GM19438 (cell line): ENCODE results near the gene TEX2.
"Not testable (repeated sequence)": the region's sequence is repeated elsewhere in the genome, so short reads cannot be mapped to it uniquely, and the experiment has no call there.

ENCODE experiments used
- ATAC-seq: cut with Tn5 transposase; IDR thresholded peaks from one replicate; pipeline ENCODE4 v1.9.1; 2021; ENCODE audit warnings: low read depth; ENCODE audit not compliant: unreplicated experiment

The TEX2 gene

DNA sequence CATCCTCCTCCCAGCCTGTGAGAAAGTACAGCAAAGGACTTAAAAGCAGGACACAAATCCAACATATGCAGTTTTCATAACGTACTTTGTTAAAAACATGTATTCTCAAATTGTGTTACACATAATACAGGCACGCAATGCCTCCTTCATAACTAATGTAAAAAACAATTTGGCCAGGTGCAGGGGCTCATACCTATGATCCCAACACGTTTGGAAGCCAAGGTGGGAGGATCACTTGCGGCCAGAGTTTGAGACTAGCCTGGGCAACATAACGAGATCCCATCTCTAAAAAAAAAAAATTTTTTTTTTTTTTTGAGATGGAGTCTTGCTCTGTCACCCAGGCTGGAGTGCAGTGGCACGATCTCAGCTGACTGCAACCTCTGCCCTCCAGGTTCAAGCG, 20.4 kb downstream of the TEX2 start:
- ATAC-seq = no peak

GRCh38 chr17:64240741-64241347, 22.2 kb downstream of the TEX2 start:
- no peak for ATAC-seq

DNA sequence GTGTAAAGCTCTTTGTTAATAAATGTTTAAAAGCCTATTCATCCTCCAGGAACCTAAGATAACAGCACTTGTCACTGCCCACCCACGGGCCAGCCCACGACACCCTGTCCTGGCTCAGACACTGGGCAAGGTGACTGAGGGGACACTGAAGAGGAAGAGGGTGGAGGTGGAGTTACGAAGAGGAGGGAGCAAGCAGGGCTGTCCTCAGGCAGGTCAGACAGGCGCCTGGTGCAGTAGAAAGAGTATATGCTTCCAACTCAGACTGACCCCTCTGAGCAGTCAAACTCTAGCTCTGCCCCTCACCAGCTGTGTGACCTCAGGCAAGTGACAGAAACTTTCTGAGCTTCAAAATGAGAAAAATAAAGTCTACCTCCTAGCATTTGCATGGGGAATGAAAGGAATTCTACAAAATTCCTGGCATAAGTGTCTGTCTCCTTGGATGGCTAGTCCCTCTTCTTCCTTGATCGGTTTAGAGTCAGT, 22.8 kb downstream of the TEX2 start:
- no peak for ATAC-seq

GRCh38 chr17:64238449-64238848, 24.6 kb downstream of the TEX2 start:
- not testable (repeated sequence) for ATAC-seq

GRCh38 chr17:64236827-64237403, 26.1 kb downstream of the TEX2 start:
- ATAC-seq = no peak

- ATAC-seq = no peak
These were observed 28.1 kb downstream of the TEX2 start for GRCh38 chr17:64234961-64235360.

GRCh38 chr17:64232466-64233262, 30.4 kb downstream of the TEX2 start:
- no peak for ATAC-seq

- ATAC-seq = no peak
These were observed 31.4 kb downstream of the TEX2 start for GRCh38 chr17:64231567-64232141.

DNA sequence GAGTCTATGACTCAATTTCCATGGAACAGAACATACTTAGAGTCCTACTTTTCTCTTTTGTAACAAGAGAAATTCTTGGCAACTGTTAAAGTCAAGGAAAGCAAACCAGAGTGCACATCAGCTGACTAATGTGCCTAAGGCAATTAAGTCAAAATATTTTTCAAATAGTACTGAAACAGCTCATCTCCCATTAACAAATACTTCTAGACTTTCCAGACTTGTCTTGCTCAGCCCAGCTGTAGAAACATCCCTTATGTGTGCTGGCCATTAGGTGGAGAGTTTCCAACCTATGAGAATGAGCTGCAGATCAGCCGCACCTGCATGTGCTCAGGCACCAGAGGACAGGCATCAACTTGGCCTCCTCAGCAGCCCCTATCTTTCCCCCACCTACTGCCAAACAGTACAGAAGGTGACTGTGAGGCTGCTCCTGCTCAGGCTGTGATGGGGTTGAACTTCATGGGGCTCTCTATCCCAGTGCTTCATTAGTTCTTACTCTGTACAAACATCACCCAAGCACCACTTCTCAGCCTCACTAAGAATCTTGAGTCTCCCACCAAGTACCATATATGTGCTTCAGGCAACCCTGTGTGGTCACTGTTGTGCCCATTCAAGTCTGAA, 32.2 kb downstream of the TEX2 start:
- no peak for ATAC-seq

GRCh38 chr17:64229815-64230728, 33.0 kb downstream of the TEX2 start:
- ATAC-seq = no peak

- no peak for ATAC-seq
These were observed 36.9 kb downstream of the TEX2 start for GRCh38 chr17:64226132-64226531.

DNA sequence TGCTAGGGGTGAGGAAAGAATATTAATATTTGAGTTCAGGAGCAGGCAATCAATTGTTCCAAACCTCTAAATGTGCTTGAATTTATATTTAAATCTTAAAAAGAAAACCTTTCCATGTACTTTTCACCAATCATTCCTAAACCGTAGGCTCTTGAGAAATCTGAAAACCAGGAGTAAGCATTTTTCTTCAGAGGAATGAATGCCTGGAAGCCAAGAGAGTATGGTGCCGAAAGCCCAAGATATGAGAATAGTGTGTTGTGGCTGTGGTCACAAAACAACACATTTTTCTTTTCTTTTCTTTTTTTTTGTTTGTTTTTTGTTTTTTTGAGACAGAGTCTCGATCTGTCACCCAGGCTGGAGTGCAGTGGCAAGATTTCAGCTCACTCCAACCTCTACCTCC, 37.6 kb downstream of the TEX2 start:
- no peak for ATAC-seq

GRCh38 chr17:64223931-64224629, 39.0 kb downstream of the TEX2 start:
- no peak for ATAC-seq

GRCh38 chr17:64223283-64223682, 39.8 kb downstream of the TEX2 start:
- no peak for ATAC-seq

DNA sequence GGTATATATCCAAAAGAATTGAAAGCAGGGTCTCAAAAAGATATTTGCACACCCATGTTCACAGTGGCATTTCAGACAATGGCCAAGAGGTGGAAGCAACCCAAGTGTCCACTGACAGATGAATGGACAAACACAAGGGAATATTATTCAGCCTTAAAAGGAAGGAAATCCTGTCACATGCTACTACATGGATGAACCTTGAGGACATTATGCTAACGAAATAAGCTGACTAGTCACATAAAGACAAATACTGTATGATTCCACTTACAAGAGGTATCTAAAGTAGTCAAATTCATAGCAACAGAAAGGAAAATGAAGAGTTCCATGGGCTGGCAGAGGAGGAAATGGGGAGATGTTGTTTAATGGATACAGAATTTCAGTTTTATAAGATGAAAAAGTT, 41.4 kb downstream of the TEX2 start:
- ATAC-seq = no peak

- not testable (repeated sequence) for ATAC-seq
These were observed 42.5 kb downstream of the TEX2 start for GRCh38 chr17:64220604-64221003.

- no peak for ATAC-seq
These were observed 43.5 kb downstream of the TEX2 start for GRCh38 chr17:64219571-64219970.

- no peak for ATAC-seq
These were observed 45.0 kb downstream of the TEX2 start for GRCh38 chr17:64218066-64218465.

DNA sequence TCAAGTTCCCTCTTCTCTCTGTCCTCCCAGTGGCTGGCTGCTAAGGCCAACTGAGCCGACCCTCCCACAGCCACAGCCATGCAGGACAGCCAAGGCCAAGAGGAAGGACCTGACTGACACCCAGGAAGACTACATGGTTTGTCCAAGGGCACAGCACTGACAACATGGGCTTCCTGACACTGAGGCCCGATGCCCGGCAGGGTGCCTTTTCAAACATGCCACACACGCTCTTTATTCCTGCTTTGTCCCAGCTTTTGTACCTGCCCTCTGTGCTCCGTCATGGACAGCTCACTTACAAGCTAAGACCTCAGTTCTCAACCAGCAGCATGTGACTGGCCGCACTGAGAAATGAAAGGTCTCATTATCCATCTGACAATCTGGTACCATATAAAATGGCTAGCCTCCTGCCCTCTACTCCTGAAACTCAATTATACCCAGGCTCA, 45.8 kb downstream of the TEX2 start:
- no peak for ATAC-seq
